Astrocyte (in vitro differentiated cells and primary cell): ENCODE data around the gene PRPS1.

Source experiments
- EZH2 ChIP-seq: IDR thresholded peaks from 2 replicates; pipeline ENCODE4 v1.6.1; 2012; ENCODE audit warnings: mild to moderate bottlenecking, low read length, inconsistent platforms; ENCODE audit not compliant: insufficient read depth
- TF ChIP-seq, protein P1 (sequence below): IDR thresholded peaks from 2 replicates; pipeline ENCODE4 v1.5.1; 2011; ENCODE audit warnings: low read depth, mild to moderate bottlenecking, inconsistent platforms, low read length, moderate library complexity; ENCODE audit not compliant: insufficient read depth

- TF ChIP-seq, protein P1, sequence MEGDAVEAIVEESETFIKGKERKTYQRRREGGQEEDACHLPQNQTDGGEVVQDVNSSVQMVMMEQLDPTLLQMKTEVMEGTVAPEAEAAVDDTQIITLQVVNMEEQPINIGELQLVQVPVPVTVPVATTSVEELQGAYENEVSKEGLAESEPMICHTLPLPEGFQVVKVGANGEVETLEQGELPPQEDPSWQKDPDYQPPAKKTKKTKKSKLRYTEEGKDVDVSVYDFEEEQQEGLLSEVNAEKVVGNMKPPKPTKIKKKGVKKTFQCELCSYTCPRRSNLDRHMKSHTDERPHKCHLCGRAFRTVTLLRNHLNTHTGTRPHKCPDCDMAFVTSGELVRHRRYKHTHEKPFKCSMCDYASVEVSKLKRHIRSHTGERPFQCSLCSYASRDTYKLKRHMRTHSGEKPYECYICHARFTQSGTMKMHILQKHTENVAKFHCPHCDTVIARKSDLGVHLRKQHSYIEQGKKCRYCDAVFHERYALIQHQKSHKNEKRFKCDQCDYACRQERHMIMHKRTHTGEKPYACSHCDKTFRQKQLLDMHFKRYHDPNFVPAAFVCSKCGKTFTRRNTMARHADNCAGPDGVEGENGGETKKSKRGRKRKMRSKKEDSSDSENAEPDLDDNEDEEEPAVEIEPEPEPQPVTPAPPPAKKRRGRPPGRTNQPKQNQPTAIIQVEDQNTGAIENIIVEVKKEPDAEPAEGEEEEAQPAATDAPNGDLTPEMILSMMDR: no peak
- TF ChIP-seq EZH2: no peak
Observed at GRCh38 chrX:107601326-107601725, 27.0 kb upstream of the PRPS1 start.
